ENCODE results near the gene SUN2. TPM values are rescaled to one million over a fixed set of nuclear protein-coding genes. Genes with fewer than 3 reads are reported as not detected.

SUN2 gene
- total RNA-seq, 1 experiment from 2014 or later: 104 TPM

GRCh38 chr22:38724926-38725571, 30.7 kb downstream of the SUN2 start:
- Histone ChIP-seq H3K36me3 (ENCODE audit: insufficient read depth, low read length, poor library complexity, severe bottlenecking) (peaks cover 95% of the 10 kb centered on the region), H3K27ac (ENCODE audit: low read depth, low read length, poor library complexity, severe bottlenecking) (no peak overlapping the region), H3K4me3 (ENCODE audit: low read depth, low read length, poor library complexity, severe bottlenecking) (no peak overlapping the region), H3K9me3 (ENCODE audit: low read depth, low read length, poor library complexity, severe bottlenecking) (no peaks in the 10 kb centered on the region), H3K27me3 (replicated peaks; ENCODE audit: insufficient read depth, low read depth, low read length, poor library complexity) (no peaks in the 10 kb centered on the region), H3K4me1 (ENCODE audit: insufficient read depth, low read length, poor library complexity, severe bottlenecking) (no peaks in the 10 kb centered on the region)
- CTCF ChIA-PET: interaction anchor here (0.9 to 1.3 kb wide), 6 partner anchors 8 to 41 kb away, joined by 3 to 8 read pairs (median 5); partner anchors contain the start of gene GTPBP1
- TF ChIP-seq CTCF (conservative IDR thresholded peaks at IDR 0.05; ENCODE audit: low read depth, low read length) (peak; percentile 72), EZH2 (IDR thresholded peaks at IDR 0.05; ENCODE audit: borderline replicate concordance, low read depth, low read length, poor library complexity, severe bottlenecking) (no peak)
- DNase-seq (ENCODE audit: low spot score): peak; percentile 77
- BruUV-seq (replicated peaks): no TSS peak
- intact Hi-C loops (cut with micrococcal nuclease; ENCODE audit: unreplicated experiment): no loop called here
- POLR2A ChIA-PET (ENCODE audit: low non-redundant PET): interaction anchor here (0.5 to 0.6 kb wide), 2 partner anchors 12 to 727 kb away, joined by 4 to 15 read pairs; no protein-coding TSS in a partner anchor

- H3K4me3 ChIP-seq (ENCODE audit: low read depth, low read length, poor library complexity, severe bottlenecking): no peak overlapping the region
- no peaks in the 10 kb centered on the region for H3K9me3 ChIP-seq (ENCODE audit: low read depth, low read length, poor library complexity, severe bottlenecking)
- ChIA-PET POLR2A (ENCODE audit: low non-redundant PET) (interaction anchor here (0.6 kb wide), 1 partner anchor 11 kb away, joined by 4 read pairs; no protein-coding TSS in a partner anchor), CTCF (interaction anchor here (0.9 to 1.3 kb wide), 3 partner anchors 9 to 40 kb away, joined by 3 to 8 read pairs (median 7); no protein-coding TSS in a partner anchor)
- DNase-seq (ENCODE audit: low spot score): no peak
- intact Hi-C loops (cut with micrococcal nuclease; ENCODE audit: unreplicated experiment): no loop called here
- peaks cover 90% of the 10 kb centered on the region for H3K36me3 ChIP-seq (ENCODE audit: insufficient read depth, low read length, poor library complexity, severe bottlenecking)
- TF ChIP-seq CTCF (conservative IDR thresholded peaks at IDR 0.05; ENCODE audit: low read depth, low read length): no peak
- no peak for TF ChIP-seq EZH2 (IDR thresholded peaks at IDR 0.05; ENCODE audit: borderline replicate concordance, low read depth, low read length, poor library complexity, severe bottlenecking)
- H3K27me3 ChIP-seq (replicated peaks; ENCODE audit: insufficient read depth, low read depth, low read length, poor library complexity): no peaks in the 10 kb centered on the region
- no peak overlapping the region for H3K27ac ChIP-seq (ENCODE audit: low read depth, low read length, poor library complexity, severe bottlenecking)
- H3K4me1 ChIP-seq (ENCODE audit: insufficient read depth, low read length, poor library complexity, severe bottlenecking): no peaks in the 10 kb centered on the region
- no TSS peak for BruUV-seq (replicated peaks)
These were observed 31.6 kb downstream of the SUN2 start for GRCh38 chr22:38724176-38724575.

- H3K27ac ChIP-seq (ENCODE audit: low read depth, low read length, poor library complexity, severe bottlenecking): no peak overlapping the region
- H3K36me3 ChIP-seq (ENCODE audit: insufficient read depth, low read length, poor library complexity, severe bottlenecking): peaks cover 79% of the 10 kb centered on the region
- ChIA-PET CTCF (no interaction called here), POLR2A (ENCODE audit: low non-redundant PET) (no interaction called here)
- H3K4me3 ChIP-seq (ENCODE audit: low read depth, low read length, poor library complexity, severe bottlenecking): no peak overlapping the region
- no peak for DNase-seq (ENCODE audit: low spot score)
- intact Hi-C loops (cut with micrococcal nuclease; ENCODE audit: unreplicated experiment): no loop called here
- no peaks in the 10 kb centered on the region for H3K9me3 ChIP-seq (ENCODE audit: low read depth, low read length, poor library complexity, severe bottlenecking)
- no peaks in the 10 kb centered on the region for H3K27me3 ChIP-seq (replicated peaks; ENCODE audit: insufficient read depth, low read depth, low read length, poor library complexity)
- TF ChIP-seq CTCF (conservative IDR thresholded peaks at IDR 0.05; ENCODE audit: low read depth, low read length): no peak
- TF ChIP-seq EZH2 (IDR thresholded peaks at IDR 0.05; ENCODE audit: borderline replicate concordance, low read depth, low read length, poor library complexity, severe bottlenecking): no peak
- H3K4me1 ChIP-seq (ENCODE audit: insufficient read depth, low read length, poor library complexity, severe bottlenecking): peaks cover 13% of the 10 kb centered on the region
- no TSS peak for BruUV-seq (replicated peaks)
These were observed 34.2 kb downstream of the SUN2 start for GRCh38 chr22:38721551-38721950.
